ENCODE data around the gene PPP1R1C.

- TF ChIP-seq NFRKB (IDR thresholded peaks at IDR 0.05) (no peak), HDGF (IDR thresholded peaks at IDR 0.05; ENCODE audit: borderline replicate concordance) (no peak), LEF1 (IDR thresholded peaks at IDR 0.05; ENCODE audit: borderline replicate concordance) (no peak)
These were observed 57.4 kb downstream of the PPP1R1C start for GRCh38 chr2:182043021-182043420.

Data from HEK293T (cell line).